ENCODE data around the gene OSMR. TPM values are rescaled to one million over a fixed set of nuclear protein-coding genes. Genes with fewer than 3 reads are reported as not detected.
A peak's percentile ranks its signal among the peaks of the same experiment; 100 is the strongest.
"Not testable (repeated sequence)": the region's sequence is repeated elsewhere in the genome, so short reads cannot be mapped to it uniquely, and the experiment has no call there.

The OSMR gene
- total RNA-seq, 1 donor from 2014 or later: 5.0 TPM

GRCh38 chr5:38846379-38847011 is 683 bp downstream of the OSMR start:
- H3K27me3 Mint-ChIP-seq (ENCODE audit: low read depth): peaks cover 58% of the 10 kb centered on the region
- peak overlapping the region; percentile 81 for H3K27ac Mint-ChIP-seq
- H3K4me3 Mint-ChIP-seq: peak overlapping the region; percentile 86
- TF ChIP-seq CTCF (IDR thresholded peaks at IDR 0.05; ENCODE audit: unreplicated experiment): no peak
- peaks cover 12% of the 10 kb centered on the region for H3K9me3 Mint-ChIP-seq
- peaks cover 4% of the 10 kb centered on the region for H3K4me1 Mint-ChIP-seq
- no peaks in the 10 kb centered on the region for H3K36me3 Mint-ChIP-seq
- no peak for DNase-seq (ENCODE audit: low spot score in 2 of 2, unreplicated experiment in 2 of 2)

- Mint-ChIP-seq H3K27ac (no peak overlapping the region), H3K4me1 (peaks cover 4% of the 10 kb centered on the region), H3K36me3 (peaks cover 2% of the 10 kb centered on the region), H3K9me3 (peaks cover 21% of the 10 kb centered on the region), H3K4me3 (no peak overlapping the region), H3K27me3 (ENCODE audit: low read depth) (peaks cover 58% of the 10 kb centered on the region)
- TF ChIP-seq CTCF (IDR thresholded peaks at IDR 0.05; ENCODE audit: unreplicated experiment): no peak
- DNase-seq (ENCODE audit: low spot score in 2 of 2, unreplicated experiment in 2 of 2): no peak
These were observed 1.9 kb downstream of the OSMR start for GRCh38 chr5:38847559-38848347.

GRCh38 chr5:38848637-38849036 is 2.8 kb downstream of the OSMR start:
- Mint-ChIP-seq H3K27ac (no peak overlapping the region), H3K4me1 (peaks cover 4% of the 10 kb centered on the region), H3K27me3 (ENCODE audit: low read depth) (peaks cover 55% of the 10 kb centered on the region), H3K9me3 (peaks cover 21% of the 10 kb centered on the region), H3K36me3 (peaks cover 2% of the 10 kb centered on the region), H3K4me3 (no peak overlapping the region)
- TF ChIP-seq CTCF (IDR thresholded peaks at IDR 0.05; ENCODE audit: unreplicated experiment): no peak
- DNase-seq (ENCODE audit: low spot score in 2 of 2, unreplicated experiment in 2 of 2): no peak

- H3K4me3 Mint-ChIP-seq; DNase-seq (ENCODE audit: low spot score in 2 of 2, unreplicated experiment in 2 of 2); H3K4me1 Mint-ChIP-seq; H3K27ac Mint-ChIP-seq; H3K36me3 Mint-ChIP-seq: not testable (repeated sequence)
- peaks cover 21% of the 10 kb centered on the region for H3K9me3 Mint-ChIP-seq
- peaks cover 35% of the 10 kb centered on the region for H3K27me3 Mint-ChIP-seq (ENCODE audit: low read depth)
These were observed 5.8 kb downstream of the OSMR start for GRCh38 chr5:38851640-38852039.

- peaks cover 2% of the 10 kb centered on the region for H3K36me3 Mint-ChIP-seq
- no peak overlapping the region for H3K27ac Mint-ChIP-seq
- H3K4me3 Mint-ChIP-seq: no peak overlapping the region
- TF ChIP-seq CTCF (IDR thresholded peaks at IDR 0.05; ENCODE audit: unreplicated experiment): no peak
- no peak for DNase-seq (ENCODE audit: low spot score in 2 of 2, unreplicated experiment in 2 of 2)
- H3K9me3 Mint-ChIP-seq: peaks cover 30% of the 10 kb centered on the region
- H3K27me3 Mint-ChIP-seq (ENCODE audit: low read depth): peaks cover 14% of the 10 kb centered on the region
- H3K4me1 Mint-ChIP-seq: peaks cover 7% of the 10 kb centered on the region
These were observed 8.1 kb downstream of the OSMR start for GRCh38 chr5:38853753-38854470.

- Mint-ChIP-seq H3K9me3 (peaks cover 40% of the 10 kb centered on the region), H3K27ac (no peak overlapping the region), H3K4me3 (no peak overlapping the region), H3K4me1 (peaks cover 7% of the 10 kb centered on the region), H3K36me3 (peaks cover 4% of the 10 kb centered on the region), H3K27me3 (ENCODE audit: low read depth) (peaks cover 11% of the 10 kb centered on the region)
- DNase-seq (ENCODE audit: low spot score in 2 of 2, unreplicated experiment in 2 of 2): no peak
- TF ChIP-seq CTCF (IDR thresholded peaks at IDR 0.05; ENCODE audit: unreplicated experiment): no peak
These were observed 9.1 kb downstream of the OSMR start for GRCh38 chr5:38854907-38855306.

Measured in mesothelial cell of epicardium (in vitro differentiated cells).